ENCODE data around the gene EDDM13. TPM values are rescaled to one million over a fixed set of nuclear protein-coding genes. Genes with fewer than 3 reads are reported as not detected.

EDDM13 gene
- total and polyA plus RNA-seq, 2 of the 13 experiments (the other 11 are each of a cell fraction or from before 2014, with no cell fraction given): not detected

GRCh38 chr19:56314018-56314380 is 41.5 kb downstream of the EDDM13 start (continued):
- TF ChIP-seq CSRNP2 (CRISPR knock-in tag; conservative IDR thresholded peaks at IDR 0.05; ENCODE audit: low read depth) (no peak), ZBTB14 (CRISPR knock-in tag; IDR thresholded peaks at IDR 0.05) (no peak), ZNF318 (CRISPR knock-in tag; IDR thresholded peaks at IDR 0.05) (no peak), ZNF12 (CRISPR knock-in tag; IDR thresholded peaks at IDR 0.05) (peak; percentile 12; the same call in 1 of the 2 replicates), ATF4 (CRISPR knock-in tag; IDR thresholded peaks at IDR 0.05) (no peak), RBFOX2 (IDR thresholded peaks at IDR 0.05; ENCODE audit: low read depth, low read length) (no peak), SIN3A (IDR thresholded peaks at IDR 0.05; ENCODE audit: borderline replicate concordance, low read depth, low read length) (no peak), ZNF382 (CRISPR knock-in tag; IDR thresholded peaks at IDR 0.05; ENCODE audit: borderline replicate concordance) (no peak), ZNF18 (CRISPR knock-in tag; IDR thresholded peaks at IDR 0.05; ENCODE audit: insufficient replicate concordance) (no peak), CCDC6 (CRISPR knock-in tag; IDR thresholded peaks at IDR 0.05) (no peak), PAXIP1 (CRISPR knock-in tag; conservative IDR thresholded peaks at IDR 0.05) (no peak; the same call in 1 of the 2 replicates)
